IMR-90 (cell line): ENCODE data around the gene SLC1A5. TPM values are rescaled to one million over a fixed set of nuclear protein-coding genes. Genes with fewer than 3 reads are reported as not detected.

Source experiments
- ATAC-seq: fragments of 200-7000 bp; cut with Tn5 transposase; 2 replicates; pipeline ENCODE4 v1.9.1; 2020; ENCODE audit warnings: low read depth, mild to moderate bottlenecking, moderate library complexity
- BruUV-seq: library from RNA; stranded (reverse); fragments of 400-500 nt; replicated peaks from 2 replicates; lab custom pipeline; 2021; lab: Mats Ljungman, UMichigan
- CTCF ChIA-PET: fragments of 300-600 bp; formaldehyde crosslinking; extraction: SDS; loops from one replicate; lab custom pipeline; 2021; ENCODE audit warnings: antibody characterized with exemption; lab: Yijun Ruan, JAX
- POLR2A ChIA-PET: fragments of 300-600 bp; sonication (Branson Sonifier 250); formaldehyde crosslinking; loops from one replicate; lab custom pipeline; 2022; ENCODE audit warnings: antibody characterized with exemption; ENCODE audit not compliant: unreplicated experiment; lab: Charles Lee
- DNase-seq: peaks from one replicate; pipeline ENCODE4 v3.0.0; 2013
- H2AFZ ChIP-seq: replicated peaks from 2 replicates; pipeline ENCODE3; 2013; ENCODE audit warnings: low read length, mild to moderate bottlenecking; ENCODE audit not compliant: poor library complexity
- H2AK5ac ChIP-seq: 2 replicates; pipeline ENCODE4 v1.6.1; 2013; ENCODE audit warnings: low read depth, low read length, inconsistent platforms
- H2AK9ac ChIP-seq: replicated peaks from 2 replicates; pipeline ENCODE3; 2013; ENCODE audit warnings: mild to moderate bottlenecking, low read depth, low read length, moderate library complexity; ENCODE audit not compliant: poor library complexity
- H2BK120ac ChIP-seq: 2 replicates; pipeline ENCODE4 v1.6.1; 2013; ENCODE audit warnings: low read depth, low read length, inconsistent platforms
- H2BK15ac ChIP-seq: 3 replicates; pipeline ENCODE4 v1.6.1; 2013; ENCODE audit warnings: low read depth, low read length, inconsistent platforms
- H2BK20ac ChIP-seq: 2 replicates; pipeline ENCODE4 v1.6.1; 2013; ENCODE audit warnings: low read depth, mild to moderate bottlenecking, inconsistent platforms, low read length, moderate library complexity
- H2BK5ac ChIP-seq: 2 replicates; pipeline ENCODE4 v1.6.1; 2013; ENCODE audit warnings: mild to moderate bottlenecking, low read depth, low read length, inconsistent platforms; ENCODE audit not compliant: poor library complexity, severe bottlenecking
- H3K14ac ChIP-seq: replicated peaks from 2 replicates; pipeline ENCODE4 v1.6.1; 2013; ENCODE audit warnings: low read depth, low read length, inconsistent platforms
- H3K18ac ChIP-seq: 2 replicates; pipeline ENCODE4 v1.6.1; 2013; ENCODE audit warnings: low read depth, low read length, control low read depth
- H3K23ac ChIP-seq: 2 replicates; pipeline ENCODE4 v1.6.1; 2013; ENCODE audit warnings: low read depth, low read length, inconsistent platforms
- H3K27ac ChIP-seq: 2 replicates; pipeline ENCODE4 v1.5.1; 2013; ENCODE audit warnings: mild to moderate bottlenecking, control low read depth, low read length; ENCODE audit not compliant: insufficient read depth
- H3K27me3 ChIP-seq: 2 replicates; pipeline ENCODE4 v1.6.1; 2013; ENCODE audit warnings: low read length; ENCODE audit not compliant: control insufficient read depth, insufficient read depth
- H3K36me3 ChIP-seq: 2 replicates; pipeline ENCODE4 v1.6.1; 2013; ENCODE audit warnings: low read length, mixed read lengths; ENCODE audit not compliant: control insufficient read depth, insufficient read depth
- H3K4ac ChIP-seq: 2 replicates; pipeline ENCODE4 v1.6.1; 2013; ENCODE audit warnings: low read depth, low read length, inconsistent platforms
- H3K4me1 ChIP-seq: 2 replicates; pipeline ENCODE4 v1.6.1; 2013; ENCODE audit warnings: low read length, mixed read lengths; ENCODE audit not compliant: control insufficient read depth, insufficient read depth
- H3K4me2 ChIP-seq: 2 replicates; pipeline ENCODE4 v1.6.1; 2013; ENCODE audit warnings: low read depth, mild to moderate bottlenecking, control low read depth, low read length, moderate library complexity
- H3K4me3 ChIP-seq: 2 replicates; pipeline ENCODE4 v1.5.1; 2013; ENCODE audit warnings: low read depth, mild to moderate bottlenecking, control low read depth, low read length, moderate library complexity; ENCODE audit not compliant: insufficient read depth
- H3K56ac ChIP-seq: 2 replicates; pipeline ENCODE4 v1.6.1; 2013; ENCODE audit warnings: low read length, inconsistent platforms; ENCODE audit not compliant: insufficient read depth; ENCODE audit errors: extremely low read depth
- H3K79me1 ChIP-seq, 2 experiments: 2 replicates each; pipeline ENCODE4 v1.6.1; 2013; ENCODE audit warnings: low read length in 2 of 2, inconsistent platforms in 1 of 2, low read depth in 1 of 2
- H3K9ac ChIP-seq: 2 replicates; pipeline ENCODE4 v1.6.1; 2013; ENCODE audit warnings: low read depth, low read length, control low read depth
- H3K9me1 ChIP-seq: 2 replicates; pipeline ENCODE4 v1.6.1; 2013; ENCODE audit warnings: low read length, inconsistent platforms; ENCODE audit not compliant: insufficient read depth
- H3K9me3 ChIP-seq: 2 replicates; pipeline ENCODE4 v1.6.1; 2013; ENCODE audit warnings: low read length; ENCODE audit not compliant: control insufficient read depth, insufficient read depth
- H4K20me1 ChIP-seq: 2 replicates; pipeline ENCODE4 v1.6.1; 2013; ENCODE audit warnings: low read length, inconsistent platforms; ENCODE audit not compliant: insufficient read depth
- H4K5ac ChIP-seq: 2 replicates; pipeline ENCODE4 v1.6.1; 2013; ENCODE audit warnings: mild to moderate bottlenecking, low read depth, low read length, control low read depth
- H4K8ac ChIP-seq, 2 experiments: 2 replicates each; pipeline ENCODE4 v1.6.1; 2013; ENCODE audit warnings: low read depth in 2 of 2, low read length in 2 of 2, control low read depth in 1 of 2, inconsistent platforms in 1 of 2
- H4K91ac ChIP-seq: 2 replicates; pipeline ENCODE4 v1.6.1; 2013; ENCODE audit warnings: low read depth, low read length, inconsistent platforms; ENCODE audit not compliant: insufficient read depth
- CEBPB ChIP-seq: IDR thresholded peaks from 2 replicates; pipeline ENCODE4 v1.6.1; 2012; ENCODE audit warnings: low read depth, low read length, improper control_type of control experiment
- CHD1 ChIP-seq: IDR thresholded peaks from 2 replicates; pipeline ENCODE4 v1.6.1; 2012; ENCODE audit warnings: low read depth, low read length, improper control_type of control experiment
- CTCF ChIP-seq: conservative IDR thresholded peaks from 2 replicates; pipeline ENCODE4 v1.5.1; 2012; ENCODE audit warnings: mild to moderate bottlenecking, low read depth, low read length, improper control_type of control experiment
- ELK1 ChIP-seq: fragments of 150-350 bp; IDR thresholded peaks from 2 replicates; pipeline ENCODE4 v1.6.1; 2016; ENCODE audit warnings: low read depth, mild to moderate bottlenecking, low read length, moderate library complexity, borderline replicate concordance
- FOS ChIP-seq: fragments of 150-350 bp; IDR thresholded peaks from 2 replicates; pipeline ENCODE4 v1.6.1; 2016; ENCODE audit warnings: low read depth, low read length
- MAFK ChIP-seq: IDR thresholded peaks from 2 replicates; pipeline ENCODE4 v1.6.1; 2012; ENCODE audit warnings: low read depth, low read length, improper control_type of control experiment
- MXI1 ChIP-seq: IDR thresholded peaks from 2 replicates; pipeline ENCODE4 v1.6.1; 2012; ENCODE audit warnings: low read depth, mild to moderate bottlenecking, low read length, moderate library complexity, borderline replicate concordance
- NFE2L2 ChIP-seq: fragments of 150-350 bp; IDR thresholded peaks from 2 replicates; pipeline ENCODE4 v1.6.1; 2016; ENCODE audit warnings: low read depth, mild to moderate bottlenecking, low read length
- RCOR1 ChIP-seq: IDR thresholded peaks from 2 replicates; pipeline ENCODE4 v1.6.1; 2012; ENCODE audit warnings: mild to moderate bottlenecking, low read length, improper control_type of control experiment; ENCODE audit not compliant: insufficient replicate concordance
- RFX5 ChIP-seq: IDR thresholded peaks from 2 replicates; pipeline ENCODE4 v1.8.0; 2012; ENCODE audit warnings: low read depth, mild to moderate bottlenecking, low read length, moderate library complexity
- SMC3 ChIP-seq: fragments of 150-350 bp; IDR thresholded peaks from 2 replicates; pipeline ENCODE4 v1.6.1; 2016; ENCODE audit warnings: low read depth, mild to moderate bottlenecking, antibody characterized with exemption, low read length, moderate library complexity
- WGBS, 2 experiments: methylation state at CpG; one replicate each; pipeline versions ENCODE4 v1.1.5 to v1.1.7; 2013; ENCODE audit warnings: missing lambda C conversion rate in 2 of 2; ENCODE audit not compliant: insufficient read length in 1 of 2; ENCODE audit errors: extremely low coverage in 2 of 2; 5-methylcytosine and 5-hydroxymethylcytosine counted together
- dilution Hi-C: fragments of 300-500 bp; cut with HindIII; formaldehyde crosslinking; loops from one replicate; pipeline ENCODE4 v1.14.3; 2018; ENCODE audit warnings: low sequenced_read_pairs; ENCODE audit not compliant: unreplicated experiment
- in situ Hi-C: fragments of 300-500 bp; cut with MboI; formaldehyde crosslinking; loops from 3 replicates; pipeline ENCODE4 v1.14.3; 2019; ENCODE audit warnings: low sequenced_read_pairs, inconsistent platforms, mixed read lengths
- intact Hi-C: fragments of 100-400 bp; cut with micrococcal nuclease; formaldehyde crosslinking; loops from 2 replicates; pipeline ENCODE4 v1.10.0; 2022
- polyA plus RNA-seq, 3 experiments: library from polyadenylated mRNA; depleted of rRNA; stranded (reverse); fragments of >200 nt; gene quantifications; 2 replicates each; pipeline ENCODE4 v1.2.3, GENCODE V29; 2012; ENCODE audit warnings: low replicate concordance in 1 of 3
- total RNA-seq: library from RNA; depleted of rRNA; stranded (reverse); fragments of >200 nt; gene quantifications from 2 replicates; pipeline ENCODE4 v1.2.3, GENCODE V29; 2012

The SLC1A5 gene
- total and polyA plus RNA-seq, 2 of the 4 experiments (the other 2 are of a cell fraction), result 142 to 171 TPM

GRCh38 chr19:46787331-46788261 is 798 bp downstream of the SLC1A5 start:
- Histone ChIP-seq H3K4me3 (peak overlapping the region; percentile 97), H3K56ac (peak overlapping the region; percentile 98; the same call in 1 of the 2 replicates), H2BK15ac (0 out of 3 replicates have a peak overlapping the region, but pooled peaks have one; percentile 1), H3K9me1 (peaks cover 15% of the 10 kb centered on the region), H2BK5ac (peak overlapping the region; percentile 73), H3K4me2 (peak overlapping the region; percentile 82; the same call in 1 of the 2 replicates), H3K18ac (peak overlapping the region; percentile 76), H2BK120ac (peak overlapping the region; percentile 66; the same call in 1 of the 2 replicates), H3K79me1 (peaks cover 12 to 52% of the 10 kb centered on the region in 2 experiments; a peak in 3 of 4 replicates), H3K4ac (peak overlapping the region; percentile 87), H4K5ac (peak overlapping the region; percentile 66), H3K14ac (peak overlapping the region; percentile 95), H4K20me1 (peaks cover 46% of the 10 kb centered on the region), H2AFZ (peak overlapping the region; percentile 81), H3K27me3 (no peaks in the 10 kb centered on the region), H3K4me1 (peaks cover 14% of the 10 kb centered on the region), H3K27ac (peak overlapping the region; percentile 84), H3K36me3 (peaks cover 26% of the 10 kb centered on the region), H4K8ac (peak overlapping the region; percentile 4 to 89; a peak in 2 of 4 replicates), H3K9me3 (no peaks in the 10 kb centered on the region), H2AK5ac (peak overlapping the region; percentile 76; the same call in 1 of the 2 replicates), H3K9ac (peak overlapping the region; percentile 99), H2BK20ac (no peak overlapping the region), H4K91ac (peak overlapping the region; percentile 73), H3K23ac (peak overlapping the region; percentile 97), H2AK9ac (peak overlapping the region; percentile 100)
- in situ Hi-C loops, result loop anchor here (10.0 kb wide), 1 partner anchor 57 kb away; no protein-coding TSS in a partner anchor
- CTCF ChIA-PET, result interaction anchor here (0.6 to 1.4 kb wide), 4 partner anchors 11 to 53 kb away, joined by 3 to 6 read pairs (median 4); no protein-coding TSS in a partner anchor
- DNase-seq, result peak; percentile 63
- POLR2A ChIA-PET, result interaction anchor here (1.2 kb wide), 1 partner anchor 445 kb away, joined by 4 read pairs; no protein-coding TSS in a partner anchor
- intact Hi-C loops, result loop anchor here (1.0 kb wide), 3 partner anchors 43 to 204 kb away; no protein-coding TSS in a partner anchor
- TSS peak; percentile 92 for BruUV-seq
- WGBS, 2 experiments, result 0% methylated on average over 67 of the region's 80 CpGs; no CpG with 5 or more reads in 1 of the 2 experiments
- ATAC-seq, result peak; percentile 2
- dilution Hi-C loops, result no loop called here
- TF ChIP-seq ELK1, result no peak
- TF ChIP-seq FOS, result no peak
- TF ChIP-seq CEBPB, result no peak
- TF ChIP-seq CTCF, result no peak
- no peak for TF ChIP-seq MAFK
- no peak for TF ChIP-seq RCOR1
- peak; percentile 40; the same call in 1 of the 2 replicates for TF ChIP-seq CHD1
- no peak for TF ChIP-seq SMC3
- no peak for TF ChIP-seq NFE2L2
- no peak for TF ChIP-seq RFX5
- no peak; the same call in none of the 2 replicates for TF ChIP-seq MXI1
